GM18511 (cell line): ENCODE measurements around the gene MACC1.

Experiments
- ATAC-seq: cut with Tn5 transposase; IDR thresholded peaks from one replicate; pipeline ENCODE4 v1.9.1; 2021; ENCODE audit warnings: mild to moderate bottlenecking, moderate library complexity; ENCODE audit not compliant: unreplicated experiment

Gene MACC1

DNA sequence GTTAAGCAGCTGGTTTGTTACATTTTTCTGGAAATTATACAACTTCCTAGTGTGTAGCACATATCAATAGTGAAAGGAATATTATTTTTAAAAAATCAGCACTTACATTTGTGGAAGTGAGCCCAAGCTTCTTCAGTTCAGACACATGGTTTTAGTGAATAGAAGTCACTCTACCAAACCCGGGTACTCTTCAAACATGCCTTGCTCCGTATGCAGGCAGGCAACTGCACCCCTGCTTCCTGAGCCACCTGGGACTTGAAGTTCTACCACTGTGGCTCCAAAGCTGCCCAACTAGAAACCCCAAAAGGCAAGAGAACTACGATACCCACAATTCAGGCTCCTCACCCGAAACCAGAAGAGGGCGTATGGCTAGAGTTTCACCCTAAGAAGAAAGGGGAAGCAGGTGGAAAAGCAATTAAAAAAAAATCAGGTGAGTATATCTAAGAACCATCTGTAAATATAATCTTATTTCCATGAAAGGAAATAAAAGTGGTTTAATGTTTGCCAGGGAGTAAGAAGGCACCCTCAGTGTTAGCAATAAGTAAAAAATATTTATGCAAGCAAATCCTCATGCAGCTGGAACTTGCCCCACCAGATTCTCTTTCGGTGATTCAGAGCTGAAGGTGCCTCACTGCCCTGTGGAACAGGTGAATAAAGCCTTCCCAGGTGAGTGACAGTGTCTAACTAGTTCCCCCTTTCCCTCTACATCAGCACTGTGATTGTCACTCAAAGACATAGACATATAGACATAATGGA is at the start of gene MACC1:
MACC1 (minus strand) TSS at position 192 of the 756 bp plus-strand sequence. CDS start 55,522 bp downstream, outside the sequence.
- ATAC-seq = peak; percentile 53

DNA sequence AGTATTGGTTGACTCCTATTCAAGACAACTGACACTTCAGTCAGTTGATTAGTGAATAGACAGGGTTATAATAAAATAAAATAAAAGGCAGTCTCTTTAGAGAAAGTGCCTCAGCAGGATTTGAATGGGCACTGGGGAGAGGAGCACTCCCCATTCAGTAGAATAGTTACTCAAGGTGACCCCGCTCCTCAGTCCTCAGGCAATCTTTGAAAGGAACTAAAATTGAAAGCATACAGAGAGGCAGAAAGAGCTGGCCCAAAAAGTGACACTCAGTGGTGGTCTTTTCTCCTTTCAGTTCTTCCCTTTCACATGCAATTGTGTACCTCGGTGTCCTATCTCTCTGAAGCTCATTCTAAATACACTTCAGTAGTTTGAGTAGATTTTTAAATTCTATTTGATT is 47.4 kb upstream of the MACC1 start:
- no peak for ATAC-seq

GRCh38 chr7:20260223-20260622 is 43.0 kb upstream of the MACC1 start:
- no peak for ATAC-seq

GRCh38 chr7:20257212-20257611 is 40.0 kb upstream of the MACC1 start:
- ATAC-seq = no peak

GRCh38 chr7:20249920-20250319 is 32.7 kb upstream of the MACC1 start:
- peak; percentile 57 for ATAC-seq

DNA sequence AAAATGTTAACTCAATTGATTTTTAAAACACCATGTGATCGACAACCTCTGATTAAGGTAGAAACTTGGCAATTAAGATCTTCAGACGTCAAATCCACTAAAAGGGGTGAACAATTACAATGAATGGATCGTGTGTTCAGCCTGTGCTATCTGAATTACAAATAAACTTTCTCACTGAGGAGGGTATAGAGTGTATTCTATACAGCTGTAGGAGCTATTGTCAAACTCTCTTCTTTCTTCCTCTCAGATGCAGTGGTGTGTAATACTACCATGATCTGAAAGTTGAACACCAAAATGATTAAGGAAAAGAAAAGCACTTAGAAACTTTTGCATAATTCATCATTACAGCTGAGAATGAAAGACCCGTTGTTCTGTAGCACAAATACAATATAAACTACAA is 32.2 kb upstream of the MACC1 start:
- no peak for ATAC-seq

DNA sequence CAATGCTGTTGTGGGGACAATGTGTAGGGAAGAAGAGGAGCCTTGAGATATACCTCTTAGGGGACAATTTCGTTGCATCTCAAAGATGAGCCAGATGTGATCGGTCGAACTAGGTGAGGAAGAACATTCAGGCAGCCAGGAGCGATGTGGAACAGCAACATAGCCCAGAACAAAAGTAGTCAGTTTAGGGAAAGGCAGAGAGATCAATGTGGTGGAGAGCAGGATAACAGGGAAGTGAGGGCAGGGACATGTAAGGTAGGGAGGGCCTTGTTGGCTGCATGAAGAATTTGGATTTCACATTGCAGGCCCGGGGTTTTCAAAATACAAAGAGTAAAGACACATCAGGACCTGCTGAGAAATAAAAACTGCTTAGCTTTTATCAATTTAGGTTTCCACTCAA is 29.1 kb upstream of the MACC1 start:
- no peak for ATAC-seq

DNA sequence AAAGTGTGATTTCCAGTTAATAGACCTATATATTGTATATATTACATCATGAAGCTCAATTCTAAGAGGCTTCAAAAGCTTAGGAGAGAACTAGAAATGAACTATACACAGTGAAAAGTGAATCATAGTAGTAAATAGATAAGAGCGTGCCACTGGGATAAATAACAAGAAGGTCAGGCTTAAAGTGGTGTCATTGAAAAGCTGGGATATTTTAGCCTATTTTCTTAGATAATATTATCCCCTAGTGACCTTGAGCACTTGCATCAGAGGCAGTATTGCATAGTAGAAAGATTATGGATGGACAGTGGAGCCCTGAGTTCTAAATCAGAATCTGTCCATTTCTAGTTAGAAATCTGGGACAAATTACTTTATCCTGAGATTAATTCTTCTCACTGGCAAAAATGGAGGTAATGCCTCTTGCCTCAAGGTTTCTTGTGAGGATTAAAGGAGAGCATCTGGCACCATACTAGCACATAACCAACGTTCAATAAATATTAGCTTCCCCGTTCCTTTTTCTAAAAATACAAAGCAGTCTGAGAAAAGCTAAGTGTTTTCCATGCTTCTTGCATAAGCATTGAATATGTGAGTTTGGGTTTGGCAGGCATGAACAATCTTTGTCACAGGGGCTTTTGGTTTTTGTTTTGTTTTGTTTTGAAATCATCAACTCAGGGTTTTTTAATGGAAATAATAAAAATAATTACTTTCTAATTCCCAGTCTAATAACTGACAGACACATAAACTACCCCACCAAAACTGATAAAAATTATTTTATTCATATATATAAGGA is 27.3 kb upstream of the MACC1 start:
- ATAC-seq = no peak

GRCh38 chr7:20241911-20242261 is 24.7 kb upstream of the MACC1 start:
- no peak for ATAC-seq

- no peak for ATAC-seq
Measured at GRCh38 chr7:20241194-20241910, 24.2 kb upstream of the MACC1 start.

DNA sequence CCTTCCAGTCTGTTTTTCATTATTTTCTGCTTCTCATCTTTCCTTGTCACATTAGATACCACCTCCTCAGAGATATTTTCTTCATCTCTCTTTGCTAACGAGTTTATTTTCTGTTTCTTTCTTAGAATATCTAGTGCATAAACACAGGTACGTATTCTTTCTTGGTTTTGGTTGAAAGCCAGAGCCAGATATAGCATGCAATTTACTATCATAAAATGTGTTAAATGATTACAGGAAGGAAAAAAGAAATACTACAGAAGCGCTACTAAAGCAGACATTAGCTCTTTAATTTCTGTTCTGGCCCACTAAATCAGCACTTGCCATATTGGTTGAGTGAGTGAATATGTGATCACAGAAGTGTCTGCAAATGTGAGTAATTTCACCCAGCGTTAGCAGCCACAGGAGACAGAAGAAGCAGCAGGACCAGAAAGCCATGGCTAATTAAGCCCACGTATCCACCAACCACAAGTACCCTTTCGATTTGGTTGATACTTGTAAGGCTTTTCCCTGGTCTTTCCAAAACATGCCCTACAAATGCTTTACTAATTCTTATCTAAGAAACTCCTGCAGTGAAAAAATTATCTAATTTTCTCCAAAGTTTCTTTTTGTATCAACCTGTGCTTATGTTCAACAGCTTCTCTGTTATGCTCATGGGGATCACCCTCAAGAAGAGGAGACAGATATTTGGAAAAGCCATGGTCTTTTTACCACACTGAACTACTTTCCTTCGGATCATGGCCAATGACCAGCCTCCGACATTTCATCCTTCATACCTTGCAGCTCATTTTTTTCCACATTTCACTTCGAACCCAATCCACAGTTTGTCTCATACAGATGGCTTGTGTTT is 23.1 kb upstream of the MACC1 start:
- ATAC-seq = peak; percentile 45

- peak; percentile 86 for ATAC-seq
Measured at GRCh38 chr7:20238754-20239324, 21.7 kb upstream of the MACC1 start.

- no peak for ATAC-seq
Measured at GRCh38 chr7:20238194-20238753, 21.1 kb upstream of the MACC1 start.

GRCh38 chr7:20237464-20238193 is 20.4 kb upstream of the MACC1 start:
- ATAC-seq = no peak

GRCh38 chr7:20236790-20237189 is 19.6 kb upstream of the MACC1 start:
- no peak for ATAC-seq

- ATAC-seq = no peak
Measured at GRCh38 chr7:20236043-20236442, 18.9 kb upstream of the MACC1 start.

DNA sequence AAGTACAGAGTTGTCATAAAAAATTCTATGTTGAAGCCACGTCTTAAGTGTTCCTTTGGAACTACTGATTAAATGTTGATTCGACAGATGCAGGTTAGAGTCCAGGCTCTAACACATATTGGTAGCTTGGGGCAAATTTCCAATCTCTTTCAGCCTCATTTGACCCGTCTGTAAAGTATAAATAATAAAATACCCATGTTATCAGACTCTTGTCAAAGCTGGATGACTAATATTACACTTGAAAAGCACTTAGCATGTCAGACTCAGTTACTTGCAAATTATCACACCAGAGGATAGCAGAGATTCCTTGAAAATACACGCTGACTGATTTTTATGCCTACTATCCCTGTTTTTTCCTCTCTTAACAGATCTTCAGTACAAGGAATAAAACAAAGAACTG is 18.1 kb upstream of the MACC1 start:
- ATAC-seq = no peak

DNA sequence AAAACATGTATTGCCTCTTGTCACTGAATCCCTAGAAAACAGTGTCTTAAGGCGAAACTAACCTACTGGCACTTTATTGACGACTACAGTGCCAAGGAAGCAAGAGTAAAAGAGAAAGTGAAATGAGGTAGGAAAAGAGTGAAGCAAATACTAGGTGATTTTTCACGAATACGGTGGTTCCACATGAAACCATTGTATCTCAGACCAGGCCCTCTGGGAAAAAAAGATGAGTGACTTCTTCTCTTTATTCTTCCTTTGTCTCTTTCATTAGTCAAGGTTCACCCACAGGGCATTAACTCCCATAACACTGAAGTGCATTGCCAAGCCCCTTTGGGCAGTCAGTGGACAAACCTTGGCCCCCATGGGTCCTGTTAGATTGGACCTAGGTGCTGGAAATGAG is 16.2 kb upstream of the MACC1 start:
- peak; percentile 51 for ATAC-seq

DNA sequence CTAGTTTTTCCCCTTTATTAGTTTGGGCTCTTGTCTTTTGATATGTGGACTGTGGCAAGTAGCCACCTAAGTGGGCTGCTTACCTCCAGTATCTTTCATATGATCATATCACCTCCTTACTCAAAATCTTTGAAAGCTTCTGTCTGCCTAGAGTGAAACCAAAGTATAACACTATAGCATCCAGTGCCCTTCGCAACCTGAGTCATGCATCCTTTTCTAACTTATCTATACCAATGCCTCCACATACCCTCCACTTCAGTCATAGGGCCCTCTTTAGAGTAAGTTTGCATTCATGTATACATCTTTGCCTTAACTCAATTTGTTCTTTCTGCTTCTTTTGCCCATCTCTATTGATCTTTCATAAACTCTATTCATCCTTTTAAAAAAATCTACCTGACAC is 15.7 kb upstream of the MACC1 start:
- ATAC-seq = peak; percentile 55
